ENCODE data around the gene OSBPL8. TPM values are rescaled to one million over a fixed set of nuclear protein-coding genes. Genes with fewer than 3 reads are reported as not detected.

The OSBPL8 gene
- total RNA-seq, 1 donor from 2014 or later: 119 TPM

DNA sequence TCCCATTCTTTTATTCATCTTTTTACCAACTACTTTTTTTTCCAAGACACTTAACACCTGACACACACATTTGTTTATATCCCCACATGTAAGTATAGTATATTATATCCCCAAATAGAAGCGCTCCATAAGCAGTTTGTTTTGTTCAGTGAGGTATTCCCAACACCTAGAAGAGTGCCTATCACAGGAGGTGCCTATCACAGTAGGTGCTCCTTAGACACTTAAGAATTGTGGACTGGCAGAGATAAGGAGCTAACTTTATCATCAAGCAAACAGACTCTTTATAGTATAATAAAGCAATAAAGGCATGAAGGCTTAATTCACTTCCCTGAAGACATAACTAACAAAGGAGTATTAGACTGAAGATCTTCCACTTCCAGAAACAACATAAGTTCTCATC lies 29.1 kb downstream of the OSBPL8 start:
- H3K4me1 Mint-ChIP-seq (ENCODE audit: low read depth, unreplicated experiment): peaks cover 9% of the 10 kb centered on the region
- H3K4me3 ChIP-seq (ENCODE audit: insufficient read depth, low read depth, low read length): no peak overlapping the region
- H3K4me2 ChIP-seq (ENCODE audit: low read length): no peak overlapping the region
- TF ChIP-seq, protein P1, sequence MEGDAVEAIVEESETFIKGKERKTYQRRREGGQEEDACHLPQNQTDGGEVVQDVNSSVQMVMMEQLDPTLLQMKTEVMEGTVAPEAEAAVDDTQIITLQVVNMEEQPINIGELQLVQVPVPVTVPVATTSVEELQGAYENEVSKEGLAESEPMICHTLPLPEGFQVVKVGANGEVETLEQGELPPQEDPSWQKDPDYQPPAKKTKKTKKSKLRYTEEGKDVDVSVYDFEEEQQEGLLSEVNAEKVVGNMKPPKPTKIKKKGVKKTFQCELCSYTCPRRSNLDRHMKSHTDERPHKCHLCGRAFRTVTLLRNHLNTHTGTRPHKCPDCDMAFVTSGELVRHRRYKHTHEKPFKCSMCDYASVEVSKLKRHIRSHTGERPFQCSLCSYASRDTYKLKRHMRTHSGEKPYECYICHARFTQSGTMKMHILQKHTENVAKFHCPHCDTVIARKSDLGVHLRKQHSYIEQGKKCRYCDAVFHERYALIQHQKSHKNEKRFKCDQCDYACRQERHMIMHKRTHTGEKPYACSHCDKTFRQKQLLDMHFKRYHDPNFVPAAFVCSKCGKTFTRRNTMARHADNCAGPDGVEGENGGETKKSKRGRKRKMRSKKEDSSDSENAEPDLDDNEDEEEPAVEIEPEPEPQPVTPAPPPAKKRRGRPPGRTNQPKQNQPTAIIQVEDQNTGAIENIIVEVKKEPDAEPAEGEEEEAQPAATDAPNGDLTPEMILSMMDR (IDR thresholded peaks at IDR 0.05; ENCODE audit: insufficient read depth, low read depth, low read length): no peak
- TF ChIP-seq EZH2 (IDR thresholded peaks at IDR 0.05; ENCODE audit: insufficient read depth, low read length): no peak
- no peaks in the 10 kb centered on the region for H3K9me3 ChIP-seq (ENCODE audit: insufficient read depth, low read depth, low read length)
- peaks cover 31% of the 10 kb centered on the region for H4K20me1 ChIP-seq (ENCODE audit: insufficient read depth, low read length)
- no peaks in the 10 kb centered on the region for H3K27me3 Mint-ChIP-seq (ENCODE audit: low read depth, unreplicated experiment)
- H3K9me3 Mint-ChIP-seq (ENCODE audit: unreplicated experiment): no peaks in the 10 kb centered on the region
- no peak overlapping the region for H3K27ac Mint-ChIP-seq (ENCODE audit: unreplicated experiment)
- H3K9ac ChIP-seq (ENCODE audit: low read length): no peak overlapping the region
- H3K4me3 Mint-ChIP-seq (ENCODE audit: unreplicated experiment): no peak overlapping the region
- H3K79me2 ChIP-seq (ENCODE audit: insufficient read depth, low read length): peaks cover 81% of the 10 kb centered on the region
- no peak for FAIRE-seq
- H3K27me3 ChIP-seq (ENCODE audit: insufficient read depth, low read length): no peaks in the 10 kb centered on the region
- no peaks in the 10 kb centered on the region for H3K36me3 ChIP-seq (ENCODE audit: insufficient read depth, low read length)
- no peak overlapping the region for H3K27ac ChIP-seq (ENCODE audit: low read depth, low read length)
- peaks cover 2% of the 10 kb centered on the region for H3K36me3 Mint-ChIP-seq (ENCODE audit: low read depth, unreplicated experiment)
- no peak for DNase-seq (ENCODE audit: low read depth)
- no peaks in the 10 kb centered on the region for H3K4me1 ChIP-seq (ENCODE audit: insufficient read depth, low read length)
- H2AFZ ChIP-seq (ENCODE audit: low read depth, low read length): no peak overlapping the region

DNA sequence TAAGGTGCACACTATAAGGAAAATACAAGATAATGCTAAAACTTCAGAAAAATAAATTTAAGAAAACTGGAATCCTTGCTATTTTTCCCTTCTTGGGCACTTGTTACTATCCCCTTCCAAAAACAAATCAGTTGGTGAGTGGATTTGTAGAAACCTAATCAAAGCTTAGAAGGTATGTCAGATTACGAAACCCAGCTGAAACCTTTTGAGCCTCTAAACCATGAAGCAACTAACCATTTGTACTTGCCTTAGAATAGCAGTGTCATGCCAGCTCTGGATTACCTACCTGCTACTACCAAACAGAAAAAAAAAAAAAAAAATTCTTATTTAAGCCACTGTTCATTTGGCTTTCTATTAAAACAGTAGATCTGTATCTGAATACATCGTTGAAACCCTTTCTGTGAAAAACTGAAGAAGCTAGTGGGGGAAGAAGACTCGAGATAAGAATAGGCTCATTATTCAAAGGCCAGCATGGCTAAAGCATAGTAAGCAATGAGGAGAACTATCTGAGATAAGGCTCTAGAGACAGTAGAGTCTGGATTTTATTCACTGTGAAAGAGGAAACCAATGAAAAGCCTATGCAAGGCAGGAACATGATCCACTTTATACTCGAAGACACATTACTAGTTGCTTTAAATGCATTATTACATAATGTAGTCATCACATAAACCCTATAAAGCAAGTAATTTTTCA lies 30.2 kb downstream of the OSBPL8 start:
- Histone ChIP-seq H2AFZ (ENCODE audit: low read depth, low read length) (no peak overlapping the region), H3K27me3 (ENCODE audit: insufficient read depth, low read length) (no peaks in the 10 kb centered on the region), H4K20me1 (ENCODE audit: insufficient read depth, low read length) (peaks cover 31% of the 10 kb centered on the region), H3K4me1 (ENCODE audit: insufficient read depth, low read length) (no peaks in the 10 kb centered on the region), H3K79me2 (ENCODE audit: insufficient read depth, low read length) (peaks cover 72% of the 10 kb centered on the region), H3K27ac (ENCODE audit: low read depth, low read length) (no peak overlapping the region), H3K9ac (ENCODE audit: low read length) (no peak overlapping the region), H3K4me3 (ENCODE audit: insufficient read depth, low read depth, low read length) (no peak overlapping the region), H3K4me2 (ENCODE audit: low read length) (no peak overlapping the region), H3K36me3 (ENCODE audit: insufficient read depth, low read length) (no peaks in the 10 kb centered on the region), H3K9me3 (ENCODE audit: insufficient read depth, low read depth, low read length) (no peaks in the 10 kb centered on the region)
- TF ChIP-seq EZH2 (IDR thresholded peaks at IDR 0.05; ENCODE audit: insufficient read depth, low read length): no peak
- FAIRE-seq: no peak
- Mint-ChIP-seq H3K27me3 (ENCODE audit: low read depth, unreplicated experiment) (no peaks in the 10 kb centered on the region), H3K4me3 (ENCODE audit: unreplicated experiment) (no peak overlapping the region), H3K36me3 (ENCODE audit: low read depth, unreplicated experiment) (peaks cover 2% of the 10 kb centered on the region), H3K27ac (ENCODE audit: unreplicated experiment) (no peak overlapping the region), H3K4me1 (ENCODE audit: low read depth, unreplicated experiment) (peaks cover 9% of the 10 kb centered on the region), H3K9me3 (ENCODE audit: unreplicated experiment) (no peaks in the 10 kb centered on the region)
- no peak for DNase-seq (ENCODE audit: low read depth)

DNA sequence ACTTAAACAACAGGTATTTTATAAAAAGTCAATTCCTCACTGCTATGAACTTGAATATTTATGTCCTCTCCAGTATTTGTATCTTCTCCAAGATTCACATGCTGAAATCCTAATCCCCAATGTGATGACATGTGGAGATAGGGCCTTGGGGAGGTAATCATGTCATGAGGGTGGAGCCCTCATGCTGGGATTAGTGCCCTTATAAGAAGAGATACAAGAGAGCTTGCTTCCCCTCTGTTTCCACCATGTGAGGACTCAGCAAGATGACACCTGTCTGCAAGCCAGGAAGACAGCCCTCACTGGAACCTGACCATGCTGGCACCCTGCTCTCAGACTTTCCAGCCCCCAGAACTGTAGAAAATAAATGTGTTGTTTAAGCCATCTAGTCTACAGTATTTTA lies 36.2 kb downstream of the OSBPL8 start:
- peaks cover 73% of the 10 kb centered on the region for H3K79me2 ChIP-seq (ENCODE audit: insufficient read depth, low read length)
- peaks cover 21% of the 10 kb centered on the region for H3K36me3 Mint-ChIP-seq (ENCODE audit: low read depth, unreplicated experiment)

More for the DNA sequence above, 36.2 kb downstream of the OSBPL8 start:
- Histone ChIP-seq H4K20me1 (ENCODE audit: insufficient read depth, low read length) (peaks cover 21% of the 10 kb centered on the region), H3K27me3 (ENCODE audit: insufficient read depth, low read length) (no peaks in the 10 kb centered on the region), H2AFZ (ENCODE audit: low read depth, low read length) (no peak overlapping the region), H3K4me2 (ENCODE audit: low read length) (no peak overlapping the region), H3K4me1 (ENCODE audit: insufficient read depth, low read length) (peaks cover 4% of the 10 kb centered on the region), H3K9me3 (ENCODE audit: insufficient read depth, low read depth, low read length) (no peaks in the 10 kb centered on the region), H3K9ac (ENCODE audit: low read length) (no peak overlapping the region), H3K27ac (ENCODE audit: low read depth, low read length) (no peak overlapping the region), H3K36me3 (ENCODE audit: insufficient read depth, low read length) (no peaks in the 10 kb centered on the region), H3K4me3 (ENCODE audit: insufficient read depth, low read depth, low read length) (no peak overlapping the region)
- Mint-ChIP-seq H3K4me1 (ENCODE audit: low read depth, unreplicated experiment) (peaks cover 4% of the 10 kb centered on the region), H3K27ac (ENCODE audit: unreplicated experiment) (no peak overlapping the region), H3K4me3 (ENCODE audit: unreplicated experiment) (no peak overlapping the region), H3K27me3 (ENCODE audit: low read depth, unreplicated experiment) (no peaks in the 10 kb centered on the region), H3K9me3 (ENCODE audit: unreplicated experiment) (peaks cover 8% of the 10 kb centered on the region)
- TF ChIP-seq EZH2 (IDR thresholded peaks at IDR 0.05; ENCODE audit: insufficient read depth, low read length): no peak
- FAIRE-seq: no peak
- DNase-seq (ENCODE audit: low read depth): no peak

Data from astrocyte (in vitro differentiated cells and primary cell).